NCI-H2029 (cell line): ENCODE data around the gene SULT4A1.
"Not testable (repeated sequence)": the region's sequence is repeated elsewhere in the genome, so short reads cannot be mapped to it uniquely, and the experiment has no call there.

Source experiments
- DNase-seq: peaks from one replicate; lab custom pipeline; 2025; lab: John Stamatoyannopoulos, UW

The SULT4A1 gene

DNA sequence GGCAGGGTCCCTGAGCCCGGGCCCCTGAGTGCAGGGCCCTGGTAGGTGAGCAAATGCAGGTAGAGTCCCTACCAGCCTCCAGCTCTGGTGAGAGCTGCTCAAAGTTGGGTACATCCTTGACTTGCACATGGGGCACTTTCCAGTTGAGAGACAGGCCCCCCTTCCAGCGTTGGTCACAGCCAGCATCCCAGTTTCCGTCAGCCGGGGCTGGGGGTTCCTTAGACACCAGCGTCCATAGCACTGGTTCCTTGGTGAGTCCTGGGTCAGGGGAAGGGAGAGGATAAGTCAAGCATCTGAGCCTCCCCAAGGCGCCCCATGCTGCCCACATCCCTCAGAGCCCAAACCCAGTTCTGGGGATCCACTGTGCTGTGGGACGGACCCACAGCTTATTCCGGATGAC lies 23.9 kb upstream of the SULT4A1 start:
- no peak for DNase-seq

GRCh38 chr22:43885786-43886185 lies 23.5 kb upstream of the SULT4A1 start:
- DNase-seq = no peak

- DNase-seq = no peak
Observed at GRCh38 chr22:43885319-43885671, 23.0 kb upstream of the SULT4A1 start.

- peak; percentile 37 for DNase-seq
Observed at GRCh38 chr22:43884600-43885318, 22.4 kb upstream of the SULT4A1 start.

GRCh38 chr22:43883719-43884415 lies 21.6 kb upstream of the SULT4A1 start:
- DNase-seq = no peak

- peak; percentile 64 for DNase-seq
Observed at GRCh38 chr22:43883012-43883661, 20.8 kb upstream of the SULT4A1 start.

DNA sequence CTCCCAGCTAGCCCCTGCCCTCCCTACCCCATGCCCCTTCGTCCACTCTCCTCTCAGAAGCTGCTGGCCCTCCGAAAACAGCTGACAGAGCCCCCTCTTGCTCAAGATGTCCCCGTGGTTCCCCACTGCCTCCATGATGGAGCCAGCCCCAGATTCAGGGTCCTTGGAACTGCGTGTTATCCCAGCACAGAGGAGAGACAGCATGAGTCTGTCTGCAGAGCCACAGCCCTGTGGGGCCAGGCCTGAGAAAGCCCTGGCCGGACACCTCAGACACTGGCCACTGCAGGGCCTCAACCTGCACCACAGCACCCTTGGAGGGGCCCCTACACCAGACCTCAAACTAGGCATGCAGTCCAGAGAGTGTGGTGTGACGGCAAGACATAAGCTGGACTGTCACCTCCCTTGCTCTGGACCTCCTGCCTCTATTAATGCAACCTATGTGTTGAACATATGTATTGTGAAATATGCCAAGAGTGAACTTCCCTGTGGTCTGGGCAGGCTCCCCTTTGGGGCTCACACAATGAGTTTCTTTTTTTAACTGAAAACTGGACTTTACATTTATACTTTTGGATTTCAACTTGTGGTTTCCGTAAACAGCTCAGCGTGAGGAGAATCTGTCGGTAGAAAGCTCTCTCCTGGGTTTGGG lies 19.9 kb upstream of the SULT4A1 start:
- DNase-seq = no peak

DNA sequence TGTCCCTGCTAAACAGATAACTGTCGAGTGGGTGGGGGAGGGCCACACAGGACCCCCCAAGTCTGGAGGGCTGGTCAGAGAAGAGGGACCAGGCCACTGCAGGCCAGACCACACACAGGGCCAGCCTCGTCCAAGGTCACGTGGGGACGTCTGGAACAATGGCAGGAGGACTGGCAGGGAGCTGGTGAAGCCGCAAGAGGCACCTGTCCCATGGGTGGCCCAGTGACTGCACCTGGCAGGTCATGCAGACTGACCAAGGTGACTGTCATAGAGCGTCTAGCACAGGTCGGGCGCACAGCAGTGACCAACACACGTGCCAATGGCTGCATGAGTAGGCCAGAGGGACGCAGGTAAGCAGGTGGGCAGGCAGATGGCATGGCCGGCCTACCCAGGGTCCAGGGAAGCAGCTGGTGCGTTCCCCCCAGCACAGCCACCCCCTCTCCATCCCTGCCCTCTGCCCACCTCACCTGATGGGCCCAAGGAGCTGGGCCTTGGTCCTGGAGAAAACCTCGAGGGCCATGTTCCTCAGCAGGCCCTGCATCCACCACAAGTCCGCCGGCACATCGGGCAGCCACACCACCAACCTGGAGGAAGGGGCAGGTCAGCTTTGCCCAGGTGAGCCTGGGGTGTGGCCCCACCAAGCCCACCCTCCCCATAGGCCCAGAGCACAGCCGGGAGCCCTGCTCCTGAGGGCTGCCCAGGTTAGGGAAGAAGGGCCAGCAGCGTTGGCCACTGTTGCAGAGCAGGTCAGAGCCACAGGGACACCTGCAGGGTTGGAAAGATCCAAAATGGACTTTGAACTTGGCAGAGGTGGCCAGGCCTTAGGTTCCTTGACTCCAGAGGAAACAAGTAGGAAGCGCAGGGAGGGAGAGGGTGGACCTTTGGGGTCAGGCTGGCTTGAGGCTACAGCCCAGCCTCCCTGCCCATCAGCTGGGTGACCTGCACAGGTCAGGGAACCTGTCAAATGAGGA lies 19.1 kb upstream of the SULT4A1 start:
- no peak for DNase-seq

DNA sequence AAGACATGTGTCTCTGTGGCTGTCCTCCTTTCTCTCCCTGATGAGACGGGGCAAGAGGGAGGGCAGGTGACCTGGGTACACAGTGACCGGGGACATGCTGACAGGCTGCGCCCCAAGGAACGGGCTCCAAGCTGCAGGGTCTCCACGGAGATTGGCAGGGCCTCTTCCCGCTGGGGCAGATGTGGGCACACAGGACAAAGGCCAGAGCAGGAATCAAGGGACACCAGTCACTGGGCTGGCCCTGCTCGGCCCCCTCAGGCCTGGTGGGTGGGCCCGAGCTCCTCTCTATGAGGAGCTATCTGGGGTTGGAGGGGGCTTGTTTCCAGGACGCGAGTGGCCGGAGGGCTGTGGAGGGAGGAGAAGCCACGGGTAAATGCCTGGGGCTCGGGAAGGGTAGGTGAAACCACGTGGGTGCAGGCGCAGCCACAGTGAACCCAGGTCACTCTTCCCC lies 18.3 kb upstream of the SULT4A1 start:
- DNase-seq = no peak

- no peak for DNase-seq
Observed at GRCh38 chr22:43879901-43880540, 17.7 kb upstream of the SULT4A1 start.

DNA sequence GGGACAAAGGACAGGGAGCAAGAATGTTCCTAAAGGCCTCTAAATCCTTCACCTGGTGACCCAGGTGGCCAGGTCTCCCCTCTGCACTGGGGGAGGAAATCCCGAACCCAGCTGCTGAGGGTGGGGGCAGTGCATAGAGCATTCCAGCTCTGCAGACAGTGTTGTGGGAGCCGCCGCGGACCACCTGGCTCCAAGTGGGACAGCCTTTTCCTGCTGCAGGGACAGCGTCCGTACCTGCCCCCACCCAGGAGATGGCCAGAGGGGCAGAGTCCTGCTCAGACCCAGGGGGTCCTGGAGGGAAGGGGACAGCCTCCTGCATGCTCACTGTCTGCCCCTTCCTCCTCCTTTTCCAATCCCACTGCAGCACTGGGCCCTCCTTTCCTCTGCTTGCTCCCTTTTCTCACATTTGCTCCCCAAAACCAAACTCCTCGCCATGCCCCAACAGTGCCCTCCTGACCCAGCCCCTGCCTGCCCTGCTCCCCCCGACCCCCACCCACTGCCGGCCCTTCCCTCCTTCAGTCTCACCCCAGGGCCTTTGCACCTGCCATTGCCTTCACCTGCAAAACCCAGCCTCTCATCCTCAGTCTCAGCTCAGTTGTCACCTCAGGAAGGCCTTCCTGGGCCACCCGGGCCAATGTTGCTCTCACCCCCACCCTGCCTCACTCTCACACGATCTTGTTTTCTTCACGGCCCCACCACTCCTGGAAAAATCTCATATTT lies 16.7 kb upstream of the SULT4A1 start:
- DNase-seq = no peak

DNA sequence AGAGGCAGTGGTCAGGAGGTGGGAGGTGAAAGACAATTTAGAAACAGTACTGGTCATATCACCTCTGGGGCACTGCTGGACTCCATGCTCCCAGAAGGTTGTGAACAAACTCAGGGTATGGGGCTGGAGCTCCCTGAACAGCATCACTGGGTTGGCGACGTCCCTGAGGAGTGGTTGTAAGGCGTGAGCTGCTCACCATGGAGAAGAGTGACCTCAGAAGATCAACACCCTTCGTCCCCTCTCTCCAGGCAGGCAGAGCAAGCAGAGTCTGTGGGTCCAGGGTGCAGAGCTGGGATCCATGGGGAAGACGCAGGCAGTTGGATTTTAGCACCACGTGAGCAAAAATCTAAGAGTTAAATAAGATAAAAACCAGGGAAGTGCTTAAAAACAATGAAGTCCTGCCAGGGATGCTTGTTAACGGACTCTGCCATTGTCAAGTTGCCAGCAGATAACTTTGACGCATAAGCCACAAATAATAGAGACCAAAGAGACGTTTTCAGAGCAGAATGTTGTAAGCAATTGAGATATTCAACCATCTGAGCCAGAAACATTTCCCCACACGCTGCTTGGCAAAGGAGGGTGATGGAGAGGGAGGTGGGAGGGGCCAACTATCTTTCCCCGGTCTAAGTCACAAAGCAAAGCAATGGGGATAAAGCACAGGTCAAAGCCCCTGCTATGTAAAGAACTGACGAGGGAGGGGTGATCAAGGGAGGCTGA lies 15.9 kb upstream of the SULT4A1 start:
- DNase-seq = no peak

GRCh38 chr22:43876866-43877509 lies 14.7 kb upstream of the SULT4A1 start:
- DNase-seq = no peak

- no peak for DNase-seq
Observed at GRCh38 chr22:43869799-43870198, 7.5 kb upstream of the SULT4A1 start.

GRCh38 chr22:43869001-43869400 lies 6.7 kb upstream of the SULT4A1 start:
- DNase-seq = not testable (repeated sequence)

DNA sequence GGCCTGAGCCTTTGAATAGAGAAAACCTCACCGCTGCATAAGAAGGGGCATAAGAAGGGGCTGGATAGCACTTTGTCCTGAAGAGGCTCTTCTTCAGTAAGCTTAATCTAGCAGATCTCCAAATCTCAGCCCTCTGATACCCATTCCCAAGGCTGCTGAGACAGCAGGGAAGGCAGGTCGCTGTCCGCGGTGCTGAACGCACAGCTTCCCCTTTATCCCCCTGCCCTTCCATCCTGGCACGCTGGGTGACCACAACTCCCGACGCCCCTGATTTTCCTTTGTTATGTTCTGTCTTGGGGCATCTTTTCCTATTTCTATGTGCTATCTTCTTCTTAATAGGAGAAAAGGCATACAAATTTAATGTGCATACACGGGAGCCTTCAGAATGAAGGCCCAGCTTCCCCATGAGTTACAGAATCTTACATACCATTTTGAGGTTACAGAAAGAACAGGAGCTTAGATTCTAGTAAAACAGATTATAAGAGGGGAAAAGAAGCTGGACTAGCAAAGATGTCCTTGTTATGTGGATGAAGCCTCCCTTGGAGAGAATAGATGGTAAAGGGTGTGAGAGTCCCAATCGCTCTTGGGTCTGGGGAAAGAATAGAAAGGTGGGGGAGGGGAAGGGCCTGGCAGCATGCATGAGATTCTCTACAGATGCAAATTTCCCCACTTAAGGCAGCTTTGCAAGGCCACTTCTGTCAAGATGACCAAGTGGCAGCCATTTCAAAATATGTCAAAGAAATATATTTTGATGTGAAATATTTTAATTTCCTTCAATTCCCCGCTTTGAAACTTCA lies 5.7 kb upstream of the SULT4A1 start:
- DNase-seq = no peak

DNA sequence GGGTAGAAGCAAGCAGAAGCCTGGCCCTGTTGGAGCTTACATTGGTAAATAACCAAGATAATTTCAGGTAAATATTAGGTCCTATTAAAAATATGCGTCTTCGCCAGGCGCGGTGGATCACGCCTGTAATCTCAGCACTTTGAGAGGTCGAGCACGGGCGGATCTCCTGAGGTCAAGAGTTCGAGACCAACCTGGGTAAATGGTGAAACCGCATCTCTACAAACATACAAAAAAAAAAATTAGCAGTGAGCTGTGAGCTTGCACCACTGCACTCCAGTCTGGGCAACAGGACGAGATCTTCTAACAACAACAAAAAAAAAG lies 529 bp upstream of the SULT4A1 start:
- no peak for DNase-seq

GRCh38 chr22:43861529-43861928 lies 784 bp downstream of the SULT4A1 start:
- no peak for DNase-seq
